ENCODE measurements around the gene IL18BP.

DNA sequence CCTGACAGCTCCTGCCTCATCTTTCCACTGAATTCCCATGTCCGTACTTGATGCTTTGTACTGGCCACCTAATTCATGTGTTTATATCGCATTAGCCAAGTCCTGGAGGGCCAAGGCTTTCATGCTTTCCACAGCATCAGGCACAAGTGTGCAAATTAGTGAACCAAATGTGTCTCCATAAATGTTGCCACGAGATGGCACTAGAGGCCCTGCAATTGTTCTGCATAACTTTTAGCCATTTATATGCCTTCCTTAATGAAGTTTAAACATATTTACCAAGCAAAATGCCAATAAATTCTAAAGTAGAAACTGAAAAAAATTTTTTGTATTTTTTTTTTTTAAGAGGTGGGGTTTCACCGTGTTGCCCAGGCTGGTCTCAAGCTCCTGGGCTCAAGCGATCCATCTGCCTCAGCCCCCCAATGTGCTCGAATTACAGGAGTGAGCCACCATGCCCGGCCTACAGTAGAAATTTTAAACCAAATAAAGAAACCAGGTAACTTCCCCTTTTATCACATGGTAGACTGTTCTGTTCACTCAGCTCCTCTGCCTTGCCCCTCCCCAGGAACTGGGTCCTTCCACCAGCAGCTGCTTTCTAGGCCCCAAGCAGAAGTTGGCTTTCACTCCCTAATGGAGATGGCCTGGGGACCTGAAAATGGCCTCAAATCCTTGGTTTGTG lies 20.8 kb upstream of the IL18BP start:
- peak; percentile 67 to 79 for TF ChIP-seq CTCF (conservative IDR thresholded peaks at IDR 0.05 in 1 of 2, IDR thresholded peaks at IDR 0.05 in 1 of 2; ENCODE audit: extremely low read depth in 1 of 2, insufficient read depth in 1 of 2, low read depth in 1 of 2, low read length in 2 of 2)
- no peak for TF ChIP-seq EZH2 (IDR thresholded peaks at IDR 0.05; ENCODE audit: borderline replicate concordance, low read length)

All from mammary epithelial cell (primary cell).